KOPT-K1 (cell line): Measurements from ENCODE around the gene SLAIN1.

Experiments
- H3K27ac ChIP-seq: fragments of 200-600 bp; sonication (generic); 2 replicates; pipeline ENCODE4 v1.5.1; 2016; ENCODE audit warnings: antibody characterized with exemption, mild to moderate bottlenecking, low read depth, low read length; ENCODE audit not compliant: poor library complexity, severe bottlenecking
- H3K36me3 ChIP-seq: fragments of 200-600 bp; sonication (generic); 2 replicates; pipeline ENCODE4 v1.5.1; 2017; ENCODE audit warnings: antibody characterized with exemption, mild to moderate bottlenecking, low read length, moderate library complexity; ENCODE audit not compliant: insufficient read depth
- H3K9me3 ChIP-seq: fragments of 200-600 bp; sonication (generic); 2 replicates; pipeline ENCODE4 v1.5.1; 2017; ENCODE audit warnings: antibody characterized with exemption, low read length, mild to moderate bottlenecking; ENCODE audit not compliant: insufficient read depth, poor library complexity, severe bottlenecking

The SLAIN1 gene

GRCh38 chr13:77752512-77753069, 55.1 kb downstream of the SLAIN1 start:
- no peaks in the 10 kb centered on the region for H3K9me3 ChIP-seq
- H3K27ac ChIP-seq: no peak overlapping the region
- H3K36me3 ChIP-seq: peaks cover 51% of the 10 kb centered on the region

- peaks cover 77% of the 10 kb centered on the region for H3K36me3 ChIP-seq
- H3K27ac ChIP-seq: no peak overlapping the region
- peaks cover 10% of the 10 kb centered on the region for H3K9me3 ChIP-seq
Measured at GRCh38 chr13:77760893-77761292, 63.4 kb downstream of the SLAIN1 start.

GRCh38 chr13:77767413-77767812, 69.9 kb downstream of the SLAIN1 start:
- Histone ChIP-seq H3K36me3 (peaks cover 54% of the 10 kb centered on the region), H3K9me3 (peaks cover 4% of the 10 kb centered on the region), H3K27ac (no peak overlapping the region)

- H3K9me3 ChIP-seq: no peaks in the 10 kb centered on the region
- H3K27ac ChIP-seq: no peak overlapping the region
- H3K36me3 ChIP-seq: no peaks in the 10 kb centered on the region; the same call in 1 of the 2 replicates
Measured at GRCh38 chr13:77774181-77774580, 76.7 kb downstream of the SLAIN1 start.

- no peak overlapping the region for H3K27ac ChIP-seq
- no peaks in the 10 kb centered on the region for H3K9me3 ChIP-seq
- H3K36me3 ChIP-seq: no peaks in the 10 kb centered on the region
Measured at GRCh38 chr13:77776704-77777103, 79.2 kb downstream of the SLAIN1 start.

- Histone ChIP-seq H3K27ac (peak overlapping the region; percentile 7), H3K9me3 (no peaks in the 10 kb centered on the region), H3K36me3 (no peaks in the 10 kb centered on the region)
Measured at GRCh38 chr13:77779552-77780272, 82.2 kb downstream of the SLAIN1 start.

GRCh38 chr13:77781808-77782207, 84.3 kb downstream of the SLAIN1 start:
- no peaks in the 10 kb centered on the region for H3K9me3 ChIP-seq
- H3K36me3 ChIP-seq: no peaks in the 10 kb centered on the region
- no peak overlapping the region for H3K27ac ChIP-seq

GRCh38 chr13:77784515-77784914, 87.0 kb downstream of the SLAIN1 start:
- H3K27ac ChIP-seq: no peak overlapping the region
- H3K36me3 ChIP-seq: no peaks in the 10 kb centered on the region
- no peaks in the 10 kb centered on the region for H3K9me3 ChIP-seq

- peaks cover 21% of the 10 kb centered on the region for H3K9me3 ChIP-seq
- H3K36me3 ChIP-seq: no peaks in the 10 kb centered on the region
- no peak overlapping the region for H3K27ac ChIP-seq
Measured at GRCh38 chr13:77786695-77787287, 89.3 kb downstream of the SLAIN1 start.

- no peak overlapping the region for H3K27ac ChIP-seq
Measured at GRCh38 chr13:77789376-77789775, 91.9 kb downstream of the SLAIN1 start.

GRCh38 chr13:77800219-77800618, 102.7 kb downstream of the SLAIN1 start:
- H3K36me3 ChIP-seq: no peaks in the 10 kb centered on the region
- H3K27ac ChIP-seq: no peak overlapping the region
- H3K9me3 ChIP-seq: no peaks in the 10 kb centered on the region

More at GRCh38 chr13:77789376-77789775, 91.9 kb downstream of the SLAIN1 start:
- no peaks in the 10 kb centered on the region for H3K36me3 ChIP-seq
- peaks cover 35% of the 10 kb centered on the region for H3K9me3 ChIP-seq

- no peaks in the 10 kb centered on the region for H3K36me3 ChIP-seq
- H3K27ac ChIP-seq: no peak overlapping the region
- no peaks in the 10 kb centered on the region for H3K9me3 ChIP-seq
Measured at GRCh38 chr13:77806518-77806917, 109.0 kb downstream of the SLAIN1 start.

- Histone ChIP-seq H3K36me3 (no peaks in the 10 kb centered on the region), H3K9me3 (no peaks in the 10 kb centered on the region), H3K27ac (no peak overlapping the region)
Measured at GRCh38 chr13:77807431-77808135, 110.1 kb downstream of the SLAIN1 start.

GRCh38 chr13:77810430-77810829, 112.9 kb downstream of the SLAIN1 start:
- H3K9me3 ChIP-seq: no peaks in the 10 kb centered on the region
- no peak overlapping the region for H3K27ac ChIP-seq
- no peaks in the 10 kb centered on the region for H3K36me3 ChIP-seq

GRCh38 chr13:77810878-77811277, 113.4 kb downstream of the SLAIN1 start:
- Histone ChIP-seq H3K27ac (no peak overlapping the region), H3K36me3 (no peaks in the 10 kb centered on the region), H3K9me3 (no peaks in the 10 kb centered on the region)
